H1 (cell line): ENCODE results near the gene DHDDS. TPM values are rescaled to one million over a fixed set of nuclear protein-coding genes. Genes with fewer than 3 reads are reported as not detected.

ENCODE experiments used
- EP300 ChIP-seq, 2 experiments: IDR thresholded peaks; 1 replicate in 1 of 2; 2 replicates in 1 of 2; pipeline ENCODE4 v1.6.1; 2011 to 2012; ENCODE audit warnings: low read depth in 2 of 2, low read length in 2 of 2, mild to moderate bottlenecking in 2 of 2, borderline replicate concordance in 1 of 2, inconsistent platforms in 1 of 2, moderate library complexity in 1 of 2
- GTF2F1 ChIP-seq: IDR thresholded peaks from 2 replicates; pipeline ENCODE4 v1.6.1; 2012; ENCODE audit warnings: low read depth, low read length, improper control_type of control experiment, borderline replicate concordance
- NANOG ChIP-seq: IDR thresholded peaks from 2 replicates; pipeline ENCODE4 v1.6.1; 2011; ENCODE audit warnings: low read length, low read depth, mild to moderate bottlenecking, inconsistent platforms; ENCODE audit not compliant: insufficient read depth, poor library complexity, severe bottlenecking
- POLR2A ChIP-seq, 2 experiments: IDR thresholded peaks; 1 replicate in 1 of 2; 2 replicates in 1 of 2; pipeline ENCODE4 v1.6.1; 2011; ENCODE audit warnings: low read depth in 2 of 2, low read length in 2 of 2, mild to moderate bottlenecking in 2 of 2; ENCODE audit errors: control extremely low read depth in 1 of 2
- POLR2AphosphoS5 ChIP-seq: IDR thresholded peaks from 2 replicates; pipeline ENCODE4 v1.6.1; 2011; ENCODE audit warnings: low read depth, low read length
- SIRT6 ChIP-seq: IDR thresholded peaks from one replicate; pipeline ENCODE4 v1.7.1; 2012; ENCODE audit warnings: low read length, inconsistent platforms
- SP4 ChIP-seq: IDR thresholded peaks from 2 replicates; pipeline ENCODE4 v1.6.1; 2012; ENCODE audit warnings: low read length, inconsistent platforms
- SRF ChIP-seq: IDR thresholded peaks from 2 replicates; pipeline ENCODE4 v1.6.1; 2011; ENCODE audit warnings: mild to moderate bottlenecking, low read depth, low read length, moderate library complexity
- polyA plus RNA-seq, 7 experiments: library from polyadenylated mRNA; depleted of rRNA in 3 of 7; stranded (reverse) in 5 of 7; unstranded in 2 of 7; fragments of >200 nt in 5 of 7; fragments of 200-250 nt in 2 of 7; gene quantifications; 1 replicate in 5 of 7; 2 replicates in 1 of 7; 4 replicates in 1 of 7; pipeline versions ENCODE4 v1.2.1 to v1.2.3, GENCODE V29; 2011 to 2013; ENCODE audit warnings: missing spikeins in 2 of 7, mixed read lengths in 2 of 7
- total RNA-seq: library from RNA; stranded (reverse); fragmentation: NEBNext Ultra II Directional; extraction: Animal tissue kit (Norgen Biotek cat#: 25700); gene quantifications from 2 replicates; pipeline ENCODE4 v1.2.1, GENCODE V29; 2021

Gene DHDDS
- total and polyA plus RNA-seq, 2 of the 8 experiments (the other 6 are each of a cell fraction or from before 2014, with no cell fraction given): 28.3 to 44.6 TPM

GRCh38 chr1:26403656-26404055 lies 28.5 kb upstream of the DHDDS start (continued):
- no peak for TF ChIP-seq SIRT6
- TF ChIP-seq POLR2AphosphoS5: no peak
- TF ChIP-seq SP4: no peak
- TF ChIP-seq NANOG: no peak
- no peak for TF ChIP-seq SRF
- no peak for TF ChIP-seq EP300 (IDR thresholded peaks at IDR 0.05; ENCODE audit: borderline replicate concordance in 1 of 2, low read depth in 2 of 2, low read length in 2 of 2)
- TF ChIP-seq POLR2A (IDR thresholded peaks at IDR 0.05; ENCODE audit: control extremely low read depth in 1 of 2, low read depth in 2 of 2, low read length in 2 of 2): no peak
- no peak for TF ChIP-seq GTF2F1
